MM.1S (cell line): Measurements from ENCODE around the gene FAM83F.

Experiments
- DNase-seq: peaks from one replicate; pipeline ENCODE4 v3.0.0-alpha.2; 2015
- H2AFZ ChIP-seq: fragments of 300-600 bp; sonication (generic); 2 replicates; pipeline ENCODE4 v1.6.0; 2016; ENCODE audit warnings: antibody characterized with exemption, low read length
- H3F3A ChIP-seq: fragments of 300-600 bp; sonication (generic); 2 replicates; pipeline ENCODE4 v1.6.1; 2016; ENCODE audit warnings: mild to moderate bottlenecking, antibody characterized with exemption, low read length, moderate library complexity, mixed read lengths; ENCODE audit not compliant: insufficient read depth
- H3K27ac ChIP-seq: fragments of 300-600 bp; sonication (generic); 2 replicates; pipeline ENCODE4 v1.5.1; 2016; ENCODE audit warnings: mild to moderate bottlenecking, low read length
- H3K27me3 ChIP-seq: fragments of 300-600 bp; sonication (generic); replicated peaks from 2 replicates; pipeline ENCODE4 v1.6.0; 2016; ENCODE audit warnings: low read length; ENCODE audit not compliant: insufficient read depth
- H3K36me3 ChIP-seq: fragments of 300-600 bp; sonication (generic); replicated peaks from 2 replicates; pipeline ENCODE4 v1.6.1; 2016; ENCODE audit warnings: mild to moderate bottlenecking, low read length, mixed read lengths; ENCODE audit not compliant: insufficient read depth
- H3K4me1 ChIP-seq: fragments of 300-600 bp; sonication (generic); 2 replicates; pipeline ENCODE4 v1.6.1; 2016; ENCODE audit warnings: low read length, mixed read lengths
- H3K4me2 ChIP-seq: fragments of 300-600 bp; sonication (generic); 2 replicates; pipeline ENCODE4 v1.6.0; 2016; ENCODE audit warnings: low read depth, low read length
- H3K4me3 ChIP-seq: fragments of 300-600 bp; sonication (generic); 2 replicates; pipeline ENCODE4 v1.5.1; 2016; ENCODE audit warnings: low read length, mixed read lengths
- H3K79me2 ChIP-seq: fragments of 300-600 bp; sonication (generic); 2 replicates; pipeline ENCODE4 v1.6.1; 2016; ENCODE audit warnings: mixed run types, low read length, mixed read lengths
- H3K9ac ChIP-seq: fragments of 300-600 bp; sonication (generic); 2 replicates; pipeline ENCODE4 v1.6.1; 2016; ENCODE audit warnings: low read length, mixed read lengths
- H3K9me2 ChIP-seq: fragments of 300-600 bp; sonication (generic); replicated peaks from 2 replicates; pipeline ENCODE4 v1.6.1; 2016; ENCODE audit warnings: mild to moderate bottlenecking, low read length, mixed read lengths; ENCODE audit not compliant: insufficient read depth
- H3K9me3 ChIP-seq: fragments of 300-600 bp; sonication (generic); replicated peaks from 2 replicates; pipeline ENCODE4 v1.6.1; 2016; ENCODE audit warnings: mild to moderate bottlenecking, low read length, mixed read lengths; ENCODE audit not compliant: insufficient read depth
- H4K20me1 ChIP-seq: fragments of 300-600 bp; sonication (generic); 2 replicates; pipeline ENCODE4 v1.6.1; 2016; ENCODE audit warnings: mild to moderate bottlenecking, low read length, moderate library complexity, mixed read lengths; ENCODE audit not compliant: insufficient read depth
- EZH2 ChIP-seq: fragments of 300-600 bp; sonication (generic); optimal IDR thresholded peaks from 2 replicates; pipeline ENCODE3; 2017; ENCODE audit warnings: low read depth, mild to moderate bottlenecking, antibody characterized with exemption, low read length, mixed read lengths
- EZH2phosphoT487 ChIP-seq: fragments of 300-600 bp; sonication (generic); IDR thresholded peaks from 2 replicates; pipeline ENCODE4 v1.6.1; 2018; ENCODE audit warnings: antibody characterized with exemption, low read length
- TF ChIP-seq, protein P1 (sequence below): fragments of 300-600 bp; sonication (generic); IDR thresholded peaks from 2 replicates; pipeline ENCODE4 v1.5.1; 2016; ENCODE audit warnings: antibody characterized with exemption, low read length, mixed read lengths

Gene FAM83F

DNA sequence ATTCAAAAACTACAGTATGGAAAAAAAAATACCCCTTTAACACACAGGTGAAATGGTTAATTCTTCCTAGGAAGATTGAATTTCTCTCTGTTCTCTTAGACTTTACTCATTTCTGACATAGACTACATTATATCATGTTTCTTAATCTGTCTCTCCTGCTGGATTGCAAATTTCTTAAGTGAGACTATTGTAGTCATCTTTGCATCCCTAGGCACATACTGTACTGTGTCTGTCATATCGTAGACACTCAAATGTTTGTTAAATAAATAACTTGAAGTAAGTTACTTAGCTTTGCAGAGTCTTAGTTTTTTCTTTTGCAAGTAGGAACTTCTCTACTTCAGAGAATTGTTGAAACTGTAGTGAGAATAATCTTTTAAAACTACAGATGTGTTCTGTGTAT lies 58.7 kb downstream of the FAM83F start:
- H3K4me1 ChIP-seq, result peaks cover 33% of the 10 kb centered on the region
- no peak for DNase-seq
- peaks cover 72% of the 10 kb centered on the region for H3K79me2 ChIP-seq
- H3K4me3 ChIP-seq, result no peak overlapping the region
- H3K9ac ChIP-seq, result no peak overlapping the region
- H3K9me3 ChIP-seq, result no peaks in the 10 kb centered on the region
- no peaks in the 10 kb centered on the region for H4K20me1 ChIP-seq
- no peak overlapping the region for H3K4me2 ChIP-seq
- no peaks in the 10 kb centered on the region for H3K36me3 ChIP-seq
- no peak overlapping the region for H2AFZ ChIP-seq
- H3K27me3 ChIP-seq, result no peaks in the 10 kb centered on the region
- H3F3A ChIP-seq, result peaks cover 32% of the 10 kb centered on the region
- no peak for TF ChIP-seq EZH2phosphoT487
- TF ChIP-seq, protein P1, sequence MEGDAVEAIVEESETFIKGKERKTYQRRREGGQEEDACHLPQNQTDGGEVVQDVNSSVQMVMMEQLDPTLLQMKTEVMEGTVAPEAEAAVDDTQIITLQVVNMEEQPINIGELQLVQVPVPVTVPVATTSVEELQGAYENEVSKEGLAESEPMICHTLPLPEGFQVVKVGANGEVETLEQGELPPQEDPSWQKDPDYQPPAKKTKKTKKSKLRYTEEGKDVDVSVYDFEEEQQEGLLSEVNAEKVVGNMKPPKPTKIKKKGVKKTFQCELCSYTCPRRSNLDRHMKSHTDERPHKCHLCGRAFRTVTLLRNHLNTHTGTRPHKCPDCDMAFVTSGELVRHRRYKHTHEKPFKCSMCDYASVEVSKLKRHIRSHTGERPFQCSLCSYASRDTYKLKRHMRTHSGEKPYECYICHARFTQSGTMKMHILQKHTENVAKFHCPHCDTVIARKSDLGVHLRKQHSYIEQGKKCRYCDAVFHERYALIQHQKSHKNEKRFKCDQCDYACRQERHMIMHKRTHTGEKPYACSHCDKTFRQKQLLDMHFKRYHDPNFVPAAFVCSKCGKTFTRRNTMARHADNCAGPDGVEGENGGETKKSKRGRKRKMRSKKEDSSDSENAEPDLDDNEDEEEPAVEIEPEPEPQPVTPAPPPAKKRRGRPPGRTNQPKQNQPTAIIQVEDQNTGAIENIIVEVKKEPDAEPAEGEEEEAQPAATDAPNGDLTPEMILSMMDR, result no peak
- no peak for TF ChIP-seq EZH2
- no peaks in the 10 kb centered on the region for H3K9me2 ChIP-seq
- H3K27ac ChIP-seq, result no peak overlapping the region

DNA sequence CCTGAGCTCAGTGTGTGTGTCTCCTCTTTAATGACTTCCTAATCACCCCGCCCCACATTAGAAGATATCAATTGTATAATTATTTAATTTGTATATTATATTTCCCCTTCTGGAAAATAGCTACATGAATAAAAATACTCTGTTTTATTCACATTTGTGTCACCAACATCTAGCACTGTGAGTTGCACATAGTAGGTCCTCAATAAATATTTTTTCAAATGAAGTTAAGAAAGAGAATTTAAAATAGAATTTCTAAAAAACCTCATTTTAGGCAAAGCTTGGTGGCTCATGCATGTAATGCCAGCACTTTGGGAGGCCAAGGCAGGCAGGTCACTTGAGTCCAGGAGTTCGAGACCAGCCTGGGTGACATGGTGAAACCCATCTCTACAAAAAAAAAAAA lies 59.7 kb downstream of the FAM83F start:
- H3K4me1 ChIP-seq, result peaks cover 29% of the 10 kb centered on the region
- no peaks in the 10 kb centered on the region for H4K20me1 ChIP-seq

DNA sequence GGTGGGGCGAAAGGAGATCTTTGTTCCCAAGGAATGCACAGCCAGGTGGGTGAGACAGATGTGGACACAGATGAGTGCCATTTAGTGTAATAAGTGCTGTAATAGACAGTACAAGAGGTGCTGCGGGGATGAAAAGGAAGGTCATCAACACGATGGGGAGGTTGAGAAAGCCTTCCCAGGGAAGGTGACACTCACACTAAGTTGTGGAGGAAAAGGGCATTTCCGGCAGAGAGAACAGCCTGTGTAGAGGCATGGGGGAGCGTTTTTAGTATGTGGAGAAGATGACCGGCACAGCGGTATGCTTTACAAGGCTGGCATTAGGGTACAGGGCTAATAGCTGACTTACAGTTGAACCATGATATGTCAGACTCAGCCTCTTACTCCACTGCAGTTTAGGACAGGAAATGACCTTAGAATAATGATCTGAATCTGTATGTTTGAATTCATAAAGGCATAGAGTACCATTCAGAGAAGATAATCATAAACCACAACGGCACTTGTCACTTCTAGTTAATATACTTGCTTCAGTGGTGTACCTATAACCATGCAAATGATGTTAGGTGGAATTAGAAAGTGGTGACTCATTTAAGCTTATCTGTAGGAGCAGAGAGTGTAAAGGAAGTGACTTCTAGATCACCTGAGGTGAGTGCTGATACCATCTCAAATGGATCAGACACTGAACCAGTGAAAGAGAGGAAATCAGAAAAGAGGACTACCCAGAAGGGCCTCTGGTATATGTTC lies 60.6 kb downstream of the FAM83F start:
- no peaks in the 10 kb centered on the region for H3K27me3 ChIP-seq
- H3K9me3 ChIP-seq, result no peaks in the 10 kb centered on the region
- H3K4me1 ChIP-seq, result peaks cover 29% of the 10 kb centered on the region
- H3K9ac ChIP-seq, result no peak overlapping the region
- no peak overlapping the region for H2AFZ ChIP-seq
- no peaks in the 10 kb centered on the region for H4K20me1 ChIP-seq
- no peaks in the 10 kb centered on the region for H3K36me3 ChIP-seq
- H3K9me2 ChIP-seq, result no peaks in the 10 kb centered on the region
- H3K79me2 ChIP-seq, result peaks cover 63% of the 10 kb centered on the region
- peak overlapping the region; percentile 42; the same call in 1 of the 2 replicates for H3K27ac ChIP-seq
- H3F3A ChIP-seq, result peaks cover 20% of the 10 kb centered on the region
- DNase-seq, result peak; percentile 60
- no peak for TF ChIP-seq EZH2
- TF ChIP-seq, protein P1, result no peak
- TF ChIP-seq EZH2phosphoT487, result no peak
- peak overlapping the region; percentile 19 for H3K4me3 ChIP-seq
- peak overlapping the region; percentile 56 for H3K4me2 ChIP-seq

More for the DNA sequence above, 59.7 kb downstream of the FAM83F start:
- H3K4me2 ChIP-seq, result no peak overlapping the region
- no peak for DNase-seq
- H3K9me2 ChIP-seq, result no peaks in the 10 kb centered on the region
- peaks cover 28% of the 10 kb centered on the region for H3F3A ChIP-seq
- TF ChIP-seq EZH2 (no peak), EZH2phosphoT487 (no peak)
- TF ChIP-seq, protein P1, result no peak
- H3K36me3 ChIP-seq, result no peaks in the 10 kb centered on the region
- H3K79me2 ChIP-seq, result peaks cover 61% of the 10 kb centered on the region
- H3K27me3 ChIP-seq, result no peaks in the 10 kb centered on the region
- no peak overlapping the region for H3K27ac ChIP-seq
- H3K4me3 ChIP-seq, result no peak overlapping the region
- no peaks in the 10 kb centered on the region for H3K9me3 ChIP-seq
- no peak overlapping the region for H2AFZ ChIP-seq
- no peak overlapping the region for H3K9ac ChIP-seq
